Muscle layer of duodenum (tissue), 2 donors: ENCODE data around the gene JAM3.
"Not testable (repeated sequence)": the region's sequence is repeated elsewhere in the genome, so short reads cannot be mapped to it uniquely, and the experiment has no call there.

Experiments
- H3K27ac ChIP-seq: one replicate; pipeline ENCODE4 v1.7.0; 2013; ENCODE audit warnings: mild to moderate bottlenecking, low read length
- H3K27me3 ChIP-seq: one replicate; pipeline ENCODE4 v1.7.0; 2013; ENCODE audit warnings: low read depth, mild to moderate bottlenecking, control low read depth, low read length
- H3K36me3 ChIP-seq, 2 donors: one replicate each; pipeline ENCODE4 v1.7.0; 2013; ENCODE audit warnings: low read length in 2 of 2, control low read depth in 1 of 2, mild to moderate bottlenecking in 1 of 2; ENCODE audit not compliant: insufficient read depth in 2 of 2, control insufficient read depth in 1 of 2
- H3K4me1 ChIP-seq, 2 donors: one replicate each; pipeline ENCODE4 v1.7.0; 2013; ENCODE audit warnings: low read length in 2 of 2, mild to moderate bottlenecking in 2 of 2, control low read depth in 1 of 2, moderate library complexity in 1 of 2; ENCODE audit not compliant: insufficient read depth in 2 of 2, control insufficient read depth in 1 of 2
- H3K4me3 ChIP-seq, 2 donors: one replicate each; pipeline ENCODE4 v1.7.0; 2013; ENCODE audit warnings: low read length in 2 of 2, low read depth in 1 of 2, mild to moderate bottlenecking in 1 of 2
- H3K9me3 ChIP-seq, 2 donors: one replicate each; pipeline ENCODE4 v1.7.0; 2013; ENCODE audit warnings: low read length in 2 of 2, control low read depth in 1 of 2, mild to moderate bottlenecking in 1 of 2; ENCODE audit not compliant: control insufficient read depth in 1 of 2
- donor health status: healthy.

JAM3 gene

DNA sequence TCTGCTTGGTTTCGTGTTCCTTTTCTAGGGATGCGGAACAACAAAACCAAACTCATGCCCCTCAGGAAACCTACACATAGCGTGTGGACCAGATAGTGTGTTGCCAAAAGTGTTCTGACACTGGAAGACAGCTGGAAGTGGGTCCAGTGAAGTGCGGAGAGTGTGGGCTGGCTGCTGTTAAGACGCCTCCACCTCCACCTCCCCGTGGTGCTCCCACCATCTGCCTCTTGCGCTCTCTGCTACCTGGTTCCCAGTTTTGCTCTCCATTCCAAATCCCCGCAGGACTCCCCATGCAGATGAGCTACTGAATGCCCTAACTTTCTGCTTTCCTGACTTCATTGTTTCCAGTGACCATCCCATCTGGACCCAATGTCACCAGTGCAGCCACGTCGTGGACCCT lies 103.1 kb downstream of the JAM3 start:
- H3K36me3 ChIP-seq = peaks cover 18 to 51% of the 10 kb centered on the region in 2 donors
- no peaks in the 10 kb centered on the region for H3K27me3 ChIP-seq
- no peaks in the 10 kb centered on the region for H3K9me3 ChIP-seq

DNA sequence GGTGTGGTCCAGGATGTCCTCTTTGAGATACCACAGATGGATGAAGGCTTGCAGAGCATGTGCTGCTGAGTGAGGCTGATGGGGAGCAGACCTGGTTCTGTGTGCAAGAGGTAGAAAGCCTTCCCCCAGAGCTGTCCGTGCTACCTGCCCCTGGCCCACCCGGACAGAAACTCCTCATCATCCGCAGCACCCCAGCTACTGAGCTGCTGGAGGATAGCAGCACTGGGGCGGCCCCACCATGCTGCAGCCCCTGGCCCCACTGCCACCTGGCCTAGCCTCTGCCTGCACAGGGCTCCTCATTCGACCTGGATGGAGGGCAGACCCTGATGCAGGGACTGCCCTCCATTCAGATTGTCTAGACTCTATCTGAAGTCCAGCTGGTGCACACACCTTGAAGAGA lies 104.4 kb downstream of the JAM3 start:
- H3K4me3 ChIP-seq = no peak overlapping the region
- H3K27me3 ChIP-seq = no peaks in the 10 kb centered on the region
- H3K4me1 ChIP-seq = no peaks in the 10 kb centered on the region
- no peak overlapping the region for H3K27ac ChIP-seq
- no peaks in the 10 kb centered on the region for H3K9me3 ChIP-seq
- peaks cover 20 to 48% of the 10 kb centered on the region in 2 donors for H3K36me3 ChIP-seq

More for the DNA sequence above, 103.1 kb downstream of the JAM3 start:
- Histone ChIP-seq H3K4me1 (no peaks in the 10 kb centered on the region), H3K4me3 (no peak overlapping the region), H3K27ac (no peak overlapping the region)

DNA sequence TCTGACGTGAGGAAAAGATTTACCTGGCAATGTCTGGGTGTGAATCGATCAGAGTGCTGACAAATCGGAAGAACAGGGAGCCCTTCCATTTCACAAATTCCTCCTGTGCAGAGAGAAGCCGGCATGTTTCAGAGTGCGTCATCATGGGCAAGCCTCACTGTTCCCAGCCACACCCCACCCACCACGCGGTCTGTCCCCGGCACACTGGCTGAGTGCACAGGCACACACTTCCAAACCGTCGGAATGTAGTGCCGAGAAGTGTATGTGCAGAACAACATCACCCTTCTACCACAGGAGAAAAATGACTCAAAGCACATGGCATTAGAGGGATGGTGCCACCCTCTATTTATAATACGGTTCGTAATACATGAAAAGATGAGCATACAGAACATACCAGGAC lies 107.4 kb downstream of the JAM3 start:
- H3K9me3 ChIP-seq = no peaks in the 10 kb centered on the region
- H3K27ac ChIP-seq = no peak overlapping the region
- no peaks in the 10 kb centered on the region for H3K4me1 ChIP-seq
- H3K27me3 ChIP-seq = no peaks in the 10 kb centered on the region
- peaks cover 19 to 40% of the 10 kb centered on the region in 2 donors for H3K36me3 ChIP-seq
- H3K4me3 ChIP-seq = no peak overlapping the region

DNA sequence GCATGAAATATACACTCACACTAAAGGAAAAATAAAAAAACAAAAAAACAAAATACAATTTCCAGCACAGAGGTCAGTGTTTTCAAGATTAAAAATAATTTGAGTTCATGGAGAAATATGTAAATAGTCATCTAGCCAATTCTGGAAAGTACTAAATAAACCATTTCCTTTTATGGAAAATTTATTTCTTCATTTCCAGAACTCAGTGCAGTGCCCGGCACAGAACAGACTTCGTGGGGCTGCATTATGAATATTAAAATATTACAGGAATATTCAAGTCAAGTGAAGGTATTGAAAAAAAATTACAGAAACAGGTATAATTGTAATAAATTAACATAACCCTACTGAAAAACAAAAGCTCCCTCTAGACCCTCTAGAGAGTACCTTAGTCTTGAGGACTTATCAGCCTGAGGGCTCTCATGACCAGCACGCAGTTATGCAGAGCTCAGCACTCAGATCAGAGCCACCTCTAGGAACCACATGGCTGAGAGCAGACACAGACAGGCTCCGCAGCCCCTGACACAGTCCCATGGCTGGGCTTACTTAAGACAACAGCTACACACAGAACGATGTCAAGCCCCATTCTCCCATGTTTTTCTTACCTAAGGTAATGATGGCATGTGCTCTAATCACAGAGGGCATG lies 109.3 kb downstream of the JAM3 start:
- H3K9me3 ChIP-seq = no peaks in the 10 kb centered on the region
- peaks cover 19 to 42% of the 10 kb centered on the region in 2 donors for H3K36me3 ChIP-seq
- H3K27me3 ChIP-seq = no peaks in the 10 kb centered on the region
- H3K4me3 ChIP-seq = no peak overlapping the region
- H3K27ac ChIP-seq = no peak overlapping the region
- no peaks in the 10 kb centered on the region for H3K4me1 ChIP-seq

DNA sequence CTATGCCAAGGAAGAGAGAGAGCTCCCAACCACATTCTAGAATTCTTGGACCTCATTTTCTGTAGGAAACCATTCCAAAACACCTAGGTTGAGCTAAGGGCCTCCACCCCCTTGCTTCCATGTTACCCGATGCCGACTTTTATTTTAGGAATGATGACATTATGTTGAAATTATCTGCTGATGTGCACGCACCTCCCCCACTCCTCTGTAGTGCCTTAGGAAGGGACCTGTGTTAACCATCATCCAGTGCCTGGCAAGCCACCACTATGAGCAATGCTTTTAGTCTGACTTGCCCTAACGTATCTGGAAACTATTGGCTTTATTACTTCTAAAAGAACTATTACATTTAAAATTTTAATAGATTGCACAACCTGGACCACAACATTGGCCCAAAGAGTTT lies 112.8 kb downstream of the JAM3 start:
- no peaks in the 10 kb centered on the region for H3K4me1 ChIP-seq
- H3K9me3 ChIP-seq = no peaks in the 10 kb centered on the region
- H3K4me3 ChIP-seq = no peak overlapping the region
- no peak overlapping the region for H3K27ac ChIP-seq
- no peaks in the 10 kb centered on the region for H3K27me3 ChIP-seq
- H3K36me3 ChIP-seq = peaks cover 19 to 35% of the 10 kb centered on the region in 2 donors

DNA sequence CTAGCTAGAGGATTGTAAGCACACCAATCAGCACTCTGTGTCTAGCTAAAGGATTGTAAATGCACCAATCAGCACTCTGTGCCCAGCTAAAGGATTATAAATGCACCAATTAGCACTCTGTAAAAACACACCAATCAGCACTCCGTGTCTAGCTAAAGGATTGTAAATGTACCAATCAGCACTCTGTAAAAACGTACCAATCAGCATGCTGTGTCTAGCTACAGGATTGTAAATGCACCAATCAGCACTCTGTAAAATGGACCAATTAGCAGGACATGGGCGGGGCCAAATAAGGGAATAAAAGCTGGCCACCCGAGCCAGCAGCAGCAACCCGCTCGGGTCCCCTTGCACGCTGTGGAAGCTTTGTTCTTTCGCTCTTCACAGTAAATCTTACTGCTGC lies 119.2 kb downstream of the JAM3 start:
- not testable (repeated sequence) for H3K4me3 ChIP-seq, H3K27me3 ChIP-seq, H3K9me3 ChIP-seq, H3K4me1 ChIP-seq, H3K27ac ChIP-seq
- H3K36me3 ChIP-seq = peaks cover 28 to 64% of the 10 kb centered on the region in 2 donors

DNA sequence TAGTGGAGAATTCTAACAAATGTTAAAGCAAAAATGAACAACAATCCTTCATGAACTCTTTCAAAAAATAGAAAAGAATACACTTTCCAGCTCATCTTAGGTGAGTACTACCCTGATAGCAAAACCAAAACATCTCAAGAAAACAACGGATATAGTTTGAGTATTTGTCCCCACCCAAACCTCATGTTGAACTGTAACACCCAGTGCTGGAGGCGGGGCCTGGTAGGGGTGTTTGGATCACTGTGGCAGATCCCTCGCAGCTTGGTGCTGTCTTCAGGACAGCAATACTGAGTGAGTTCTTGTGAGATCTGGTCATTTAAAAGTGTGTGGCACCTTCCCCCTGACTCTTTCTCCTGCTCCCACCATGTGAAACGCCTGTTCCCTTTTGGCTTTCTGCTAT lies 127.9 kb downstream of the JAM3 start:
- no peaks in the 10 kb centered on the region for H3K27me3 ChIP-seq
- peaks cover 21 to 48% of the 10 kb centered on the region in 2 donors for H3K36me3 ChIP-seq
- no peaks in the 10 kb centered on the region for H3K9me3 ChIP-seq
- no peak overlapping the region for H3K4me3 ChIP-seq
- H3K27ac ChIP-seq = no peak overlapping the region
- no peaks in the 10 kb centered on the region for H3K4me1 ChIP-seq

DNA sequence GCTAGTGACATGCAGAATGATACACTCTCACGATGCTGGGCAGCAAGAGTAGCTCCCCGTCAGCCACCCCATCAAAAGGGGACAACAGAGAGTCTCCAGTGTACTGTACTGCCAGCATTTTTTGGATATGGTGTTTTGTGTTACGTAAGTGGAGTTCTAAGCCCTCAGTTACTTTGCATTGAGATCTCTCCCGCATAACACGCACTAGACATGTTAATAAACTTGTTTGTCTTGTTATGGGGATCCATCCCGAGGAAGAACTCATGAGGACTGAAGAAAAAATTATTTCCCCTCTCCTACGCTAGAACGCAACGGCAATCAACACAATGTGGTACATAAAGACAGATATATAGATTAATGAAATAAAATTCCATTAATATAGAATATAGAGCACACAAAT lies 130.7 kb downstream of the JAM3 start:
- peaks cover 21 to 46% of the 10 kb centered on the region in 2 donors for H3K36me3 ChIP-seq
- H3K27me3 ChIP-seq = no peaks in the 10 kb centered on the region
- H3K9me3 ChIP-seq = no peaks in the 10 kb centered on the region
- H3K4me3 ChIP-seq = no peak overlapping the region
- H3K27ac ChIP-seq = no peak overlapping the region
- no peaks in the 10 kb centered on the region for H3K4me1 ChIP-seq

DNA sequence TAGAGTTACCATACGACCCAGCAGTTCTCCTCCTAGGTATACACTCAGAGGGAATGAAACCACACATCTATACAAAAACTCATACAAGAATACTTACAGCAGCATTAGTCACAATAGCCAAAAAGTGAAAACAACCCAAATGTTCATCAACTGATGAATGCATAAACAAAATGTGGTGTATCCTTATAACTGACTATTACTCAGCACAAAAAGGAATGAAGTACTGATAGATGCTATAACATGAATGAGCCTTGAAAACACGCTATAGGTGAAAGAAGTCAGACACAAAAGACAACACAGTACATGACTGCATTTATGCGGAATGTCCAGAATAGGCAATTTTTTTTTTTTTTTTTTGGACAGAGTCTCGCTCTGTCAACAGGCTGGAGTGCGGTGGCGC lies 131.8 kb downstream of the JAM3 start:
- Histone ChIP-seq H3K36me3 (peaks cover 22 to 55% of the 10 kb centered on the region in 2 donors), H3K4me1 (no peaks in the 10 kb centered on the region), H3K4me3 (no peak overlapping the region), H3K9me3 (no peaks in the 10 kb centered on the region), H3K27ac (no peak overlapping the region), H3K27me3 (no peaks in the 10 kb centered on the region)
